ENCODE results near the gene GMPS. TPM values are rescaled to one million over a fixed set of nuclear protein-coding genes. Genes with fewer than 3 reads are reported as not detected.
"Not testable (repeated sequence)": the region's sequence is repeated elsewhere in the genome, so short reads cannot be mapped to it uniquely, and the experiment has no call there.

Gene GMPS
- total RNA-seq, 1 experiment from 2014 or later = 43.3 TPM

DNA sequence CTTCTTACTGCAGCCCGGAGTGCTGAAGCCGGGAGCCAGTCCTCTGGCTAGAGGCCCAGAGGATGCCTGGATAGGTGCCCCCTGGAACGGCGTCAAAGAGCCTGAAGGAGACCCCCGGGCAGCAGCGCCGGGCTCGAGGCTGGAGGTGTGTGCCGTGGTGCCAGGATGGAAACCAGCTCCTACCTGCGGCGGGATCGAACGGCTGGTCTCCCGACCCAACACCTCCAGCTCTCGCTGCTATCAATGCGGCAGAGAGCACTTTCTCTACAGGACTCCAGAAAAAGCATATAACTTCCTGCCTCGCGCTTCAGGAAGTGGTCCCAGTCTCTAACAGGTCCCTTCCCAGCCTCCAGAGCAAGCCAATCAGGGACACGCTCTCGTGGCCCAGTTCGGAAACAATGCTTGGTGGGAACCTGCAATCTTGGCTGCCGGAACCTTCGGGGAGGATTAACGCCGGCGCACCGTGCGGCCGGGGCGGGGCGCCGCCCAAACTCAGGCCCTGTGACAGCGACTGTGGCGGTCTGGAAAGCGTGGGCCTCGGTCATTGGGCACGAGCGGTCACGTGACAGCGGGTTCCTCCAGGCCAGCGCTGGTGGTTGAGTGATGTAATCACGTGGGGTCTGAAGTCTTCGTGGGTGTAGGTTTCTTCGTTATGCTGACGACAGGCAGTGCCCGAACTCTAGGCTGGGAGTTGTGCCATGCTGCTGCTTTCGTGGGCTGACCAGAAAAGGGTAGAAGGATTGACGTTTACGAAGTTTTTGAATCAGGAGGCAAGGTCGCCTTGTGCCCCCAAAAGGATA is 16.1 kb upstream of the GMPS start, which contains the start of gene SLC33A1:
Gene SLC33A1 (minus strand): TSS at position 287 of the 800 bp plus-strand sequence. CDS start 430 bp downstream, outside the sequence.
- CTCF ChIA-PET = interaction anchor here (0.6 to 1.4 kb wide), 3 partner anchors 38 to 472 kb away, joined by 4 to 6 read pairs (median 4); partner anchors contain the start of gene C3orf33
- Histone ChIP-seq H3K27ac (ENCODE audit: low read length) (peak within 1 kb of the TSS; percentile 54), H3K9me2 (replicated peaks; ENCODE audit: low read length) (no peaks in the 10 kb centered on the region), H3K4me1 (ENCODE audit: insufficient read depth, low read length) (peaks cover 11% of the 10 kb centered on the region; the same call in 1 of the 2 replicates), H3K4me3 (ENCODE audit: low read length) (peak within 1 kb of the TSS; percentile 95), H3K36me3 (ENCODE audit: low read depth, low read length) (no peaks in the 10 kb centered on the region), H3F3A (ENCODE audit: low read length, unreplicated experiment) (no peaks in the 10 kb centered on the region), H3K79me2 (ENCODE audit: low read length) (peaks cover 49% of the 10 kb centered on the region), H3K9ac (ENCODE audit: low read length) (peak within 1 kb of the TSS; percentile 87), H3K4me2 (ENCODE audit: low read length) (peak within 1 kb of the TSS; percentile 93), H4K20me1 (ENCODE audit: low read length) (peaks cover 9% of the 10 kb centered on the region), H3K27me3 (ENCODE audit: low read length) (no peaks in the 10 kb centered on the region), H2AFZ (ENCODE audit: low read length) (peak within 1 kb of the TSS; percentile 77), H3K9me3 (ENCODE audit: low read length) (no peaks in the 10 kb centered on the region)
- intact Hi-C loops (cut with micrococcal nuclease) = loop anchor here (1.0 to 10.0 kb wide), 6 partner anchors 16 to 500 kb away; partner anchors contain the start of genes C3orf33, GMPS and PLCH1
- POLR2A ChIA-PET (ENCODE audit: unreplicated experiment) = interaction anchor here (0.6 to 0.8 kb wide), 2 partner anchors 49 to 111 kb away, joined by 3 read pairs; partner anchors contain the start of gene C3orf33
- ATAC-seq (peak; percentile 94), DNase-seq (peak; percentile 99)
- no TSS peak for BruUV-seq (replicated peaks)
- TF ChIP-seq, protein P1, sequence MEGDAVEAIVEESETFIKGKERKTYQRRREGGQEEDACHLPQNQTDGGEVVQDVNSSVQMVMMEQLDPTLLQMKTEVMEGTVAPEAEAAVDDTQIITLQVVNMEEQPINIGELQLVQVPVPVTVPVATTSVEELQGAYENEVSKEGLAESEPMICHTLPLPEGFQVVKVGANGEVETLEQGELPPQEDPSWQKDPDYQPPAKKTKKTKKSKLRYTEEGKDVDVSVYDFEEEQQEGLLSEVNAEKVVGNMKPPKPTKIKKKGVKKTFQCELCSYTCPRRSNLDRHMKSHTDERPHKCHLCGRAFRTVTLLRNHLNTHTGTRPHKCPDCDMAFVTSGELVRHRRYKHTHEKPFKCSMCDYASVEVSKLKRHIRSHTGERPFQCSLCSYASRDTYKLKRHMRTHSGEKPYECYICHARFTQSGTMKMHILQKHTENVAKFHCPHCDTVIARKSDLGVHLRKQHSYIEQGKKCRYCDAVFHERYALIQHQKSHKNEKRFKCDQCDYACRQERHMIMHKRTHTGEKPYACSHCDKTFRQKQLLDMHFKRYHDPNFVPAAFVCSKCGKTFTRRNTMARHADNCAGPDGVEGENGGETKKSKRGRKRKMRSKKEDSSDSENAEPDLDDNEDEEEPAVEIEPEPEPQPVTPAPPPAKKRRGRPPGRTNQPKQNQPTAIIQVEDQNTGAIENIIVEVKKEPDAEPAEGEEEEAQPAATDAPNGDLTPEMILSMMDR (conservative IDR thresholded peaks at IDR 0.05; ENCODE audit: low read depth, low read length) = no peak
- TF ChIP-seq EZH2 (IDR thresholded peaks at IDR 0.05; ENCODE audit: low read length, unreplicated experiment) (no peak), EZH2phosphoT487 (IDR thresholded peaks at IDR 0.05; ENCODE audit: borderline replicate concordance, low read length) (no peak)

DNA sequence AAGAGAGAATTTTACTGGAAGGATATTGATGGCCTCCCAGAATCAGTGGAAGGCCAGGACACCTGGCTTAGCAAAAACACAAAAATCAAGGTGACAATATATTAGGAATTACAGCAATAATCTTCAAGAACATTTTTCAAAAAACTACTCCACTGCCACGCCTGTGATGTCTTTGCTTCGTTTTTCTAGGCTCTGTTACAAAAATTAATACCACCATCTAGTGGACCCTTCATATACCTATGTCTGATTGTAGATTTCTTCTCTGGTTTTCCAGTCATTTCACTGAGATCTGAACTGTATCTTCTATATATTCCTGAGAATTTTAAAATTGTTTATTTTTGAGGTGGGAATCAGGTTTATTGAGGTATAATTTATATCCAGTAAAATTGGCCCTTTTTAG is 10.6 kb upstream of the GMPS start:
- CTCF ChIA-PET = no interaction called here
- ATAC-seq = peak; percentile 75
- DNase-seq = peak; percentile 42

DNA sequence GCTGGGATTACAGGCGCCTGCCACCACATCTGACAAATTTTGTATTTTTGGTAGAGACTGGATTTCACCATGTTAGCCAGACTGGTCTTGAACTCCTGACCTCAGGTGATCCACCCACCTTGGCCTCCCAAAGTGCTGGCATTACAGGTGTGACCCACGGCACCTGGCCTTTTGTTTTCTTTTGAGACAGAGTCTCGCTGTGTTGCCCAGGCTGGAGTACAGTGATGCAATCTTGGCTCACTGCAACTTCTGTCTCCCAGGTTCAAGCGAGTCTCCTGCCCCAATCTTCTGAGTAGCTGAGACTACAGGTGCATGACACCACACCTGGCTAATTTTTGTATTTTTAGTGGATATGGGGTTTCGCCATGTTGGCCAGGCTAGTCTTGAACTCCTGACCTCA is 10.0 kb upstream of the GMPS start:
- H3F3A ChIP-seq (ENCODE audit: low read length, unreplicated experiment); H3K9me3 ChIP-seq (ENCODE audit: low read length); H4K20me1 ChIP-seq (ENCODE audit: low read length); H3K27me3 ChIP-seq (ENCODE audit: low read length); H3K4me3 ChIP-seq (ENCODE audit: low read length); POLR2A ChIA-PET (ENCODE audit: unreplicated experiment); H3K79me2 ChIP-seq (ENCODE audit: low read length); H3K9me2 ChIP-seq (replicated peaks; ENCODE audit: low read length); H3K36me3 ChIP-seq (ENCODE audit: low read depth, low read length); DNase-seq; H3K27ac ChIP-seq (ENCODE audit: low read length); BruUV-seq (replicated peaks); H3K9ac ChIP-seq (ENCODE audit: low read length); ATAC-seq; H3K4me1 ChIP-seq (ENCODE audit: insufficient read depth, low read length); CTCF ChIA-PET; H3K4me2 ChIP-seq (ENCODE audit: low read length); H2AFZ ChIP-seq (ENCODE audit: low read length): not testable (repeated sequence)
- intact Hi-C loops (cut with micrococcal nuclease) = loop anchor here (1.0 to 2.0 kb wide), 2 partner anchors 107 to 158 kb away; no protein-coding TSS in a partner anchor

More for the DNA sequence above, 10.6 kb upstream of the GMPS start:
- POLR2A ChIA-PET (ENCODE audit: unreplicated experiment) = no interaction called here
- Histone ChIP-seq H3K9me3 (ENCODE audit: low read length) (no peaks in the 10 kb centered on the region), H3K4me1 (ENCODE audit: insufficient read depth, low read length) (peaks cover 3% of the 10 kb centered on the region; the same call in 1 of the 2 replicates), H2AFZ (ENCODE audit: low read length) (peak overlapping the region; percentile 13; the same call in 1 of the 2 replicates), H4K20me1 (ENCODE audit: low read length) (no peaks in the 10 kb centered on the region), H3K27ac (ENCODE audit: low read length) (no peak overlapping the region), H3K9ac (ENCODE audit: low read length) (no peak overlapping the region), H3K4me3 (ENCODE audit: low read length) (no peak overlapping the region), H3K36me3 (ENCODE audit: low read depth, low read length) (no peaks in the 10 kb centered on the region), H3K4me2 (ENCODE audit: low read length) (peak overlapping the region; percentile 17; the same call in 1 of the 2 replicates), H3K79me2 (ENCODE audit: low read length) (0 out of 2 replicates have a peak, but pooled peaks cover 2% of the 10 kb centered on the region), H3F3A (ENCODE audit: low read length, unreplicated experiment) (no peaks in the 10 kb centered on the region), H3K27me3 (ENCODE audit: low read length) (no peaks in the 10 kb centered on the region), H3K9me2 (replicated peaks; ENCODE audit: low read length) (no peaks in the 10 kb centered on the region)
- intact Hi-C loops (cut with micrococcal nuclease) = loop anchor here (1.0 to 10.0 kb wide), 4 partner anchors 107 to 505 kb away; no protein-coding TSS in a partner anchor
- TF ChIP-seq, protein P1 (conservative IDR thresholded peaks at IDR 0.05; ENCODE audit: low read depth, low read length) = peak; percentile 58; the same call in 1 of the 2 replicates
- TF ChIP-seq EZH2phosphoT487 (IDR thresholded peaks at IDR 0.05; ENCODE audit: borderline replicate concordance, low read length) = no peak
- TF ChIP-seq EZH2 (IDR thresholded peaks at IDR 0.05; ENCODE audit: low read length, unreplicated experiment) = no peak
- BruUV-seq (replicated peaks) = no TSS peak

Data from PC-3 (cell line).